GM23338 (cell line): ENCODE data around the gene CA12. TPM values are rescaled to one million over a fixed set of nuclear protein-coding genes. Genes with fewer than 3 reads are reported as not detected.

Experiments used
- ATAC-seq: fragments of 200-7000 bp; cut with Tn5 transposase; 3 replicates; pipeline ENCODE4 v1.9.1; 2020
- DNase-seq: peaks from one replicate; pipeline ENCODE4 v3.0.0-alpha.2; 2015; ENCODE audit warnings: low spot score
- H2AFZ ChIP-seq: fragments of 200-600 bp; sonication (generic); 2 replicates; pipeline ENCODE4 v1.8.0; 2016; ENCODE audit warnings: antibody characterized with exemption, mild to moderate bottlenecking, moderate library complexity
- H3F3A ChIP-seq: fragments of 200-600 bp; sonication (generic); replicated peaks from 2 replicates; pipeline ENCODE4 v1.8.0; 2017; ENCODE audit warnings: antibody characterized with exemption, mixed run types, low read depth
- H3K27ac ChIP-seq: fragments of 200-600 bp; sonication (generic); 2 replicates; pipeline ENCODE4 v1.6.1; 2016; ENCODE audit warnings: low read depth
- H3K27me3 ChIP-seq: fragments of 200-600 bp; sonication (generic); 2 replicates; pipeline ENCODE4 v1.8.0; 2016; ENCODE audit warnings: mild to moderate bottlenecking, mixed run types, moderate library complexity; ENCODE audit not compliant: insufficient read depth
- H3K36me3 ChIP-seq: fragments of 200-600 bp; sonication (generic); 2 replicates; pipeline ENCODE4 v1.8.0; 2016; ENCODE audit warnings: mild to moderate bottlenecking; ENCODE audit not compliant: insufficient read depth
- H3K4me1 ChIP-seq: fragments of 200-600 bp; sonication (generic); 2 replicates; pipeline ENCODE4 v1.8.0; 2016; ENCODE audit warnings: mild to moderate bottlenecking, moderate library complexity; ENCODE audit not compliant: insufficient read depth
- H3K4me2 ChIP-seq: fragments of 200-600 bp; sonication (generic); 2 replicates; pipeline ENCODE4 v1.7.1; 2017; ENCODE audit warnings: mixed run types
- H3K4me3 ChIP-seq: fragments of 200-600 bp; sonication (generic); 2 replicates; pipeline ENCODE4 v1.6.1; 2016; ENCODE audit warnings: mixed run types
- H3K79me2 ChIP-seq: fragments of 200-600 bp; sonication (generic); replicated peaks from 2 replicates; pipeline ENCODE4 v1.8.0; 2017; ENCODE audit warnings: mild to moderate bottlenecking; ENCODE audit not compliant: insufficient read depth
- H3K9me2 ChIP-seq: fragments of 200-600 bp; sonication (generic); 2 replicates; pipeline ENCODE4 v1.8.0; 2017; ENCODE audit not compliant: insufficient read depth
- H4K20me1 ChIP-seq: fragments of 200-600 bp; sonication (generic); replicated peaks from 2 replicates; pipeline ENCODE4 v1.8.0; 2017; ENCODE audit warnings: mild to moderate bottlenecking; ENCODE audit not compliant: insufficient read depth
- H3K27ac Mint-ChIP-seq: 2 replicates; pipeline ENCODE4 v1.8.0; 2020; ENCODE audit warnings: inconsistent platforms, mild to moderate bottlenecking, moderate library complexity, mixed read lengths
- H3K27me3 Mint-ChIP-seq: 3 replicates; pipeline ENCODE4 v1.8.0; 2022; ENCODE audit warnings: low read depth, mild to moderate bottlenecking, moderate library complexity, mixed read lengths, inconsistent platforms; ENCODE audit not compliant: insufficient read depth, poor library complexity
- H3K36me3 Mint-ChIP-seq: 3 replicates; pipeline ENCODE4 v1.8.0; 2021; ENCODE audit warnings: low read depth, mild to moderate bottlenecking, inconsistent platforms, moderate library complexity, mixed read lengths
- H3K4me1 Mint-ChIP-seq: 3 replicates; pipeline ENCODE4 v1.8.0; 2020; ENCODE audit warnings: mild to moderate bottlenecking, inconsistent platforms, mixed read lengths
- H3K4me3 Mint-ChIP-seq: 3 replicates; pipeline ENCODE4 v1.8.0; 2021; ENCODE audit warnings: moderate library complexity, mild to moderate bottlenecking, inconsistent platforms, mixed read lengths
- H3K9me3 Mint-ChIP-seq: 3 replicates; pipeline ENCODE4 v1.8.0; 2020; ENCODE audit warnings: moderate library complexity, mild to moderate bottlenecking, inconsistent platforms, mixed read lengths
- JUNB ChIP-seq: IDR thresholded peaks from one replicate; pipeline ENCODE4 v1.6.1; 2016; ENCODE audit warnings: antibody characterized with exemption; ENCODE audit not compliant: unreplicated experiment
- NANOG ChIP-seq: IDR thresholded peaks from 2 replicates; pipeline ENCODE4 v1.6.1; 2016; ENCODE audit warnings: antibody characterized with exemption, borderline replicate concordance
- ZNF331 ChIP-seq: fragments of 250-450 bp; sonication (Bioruptor Pico); IDR thresholded peaks from 2 replicates; pipeline ENCODE4 v1.5.0; 2020; ENCODE audit warnings: low read depth, mild to moderate bottlenecking, moderate library complexity
- polyA plus RNA-seq: library from polyadenylated mRNA; unstranded; fragments of >200 nt; fragmentation: Nextera tagmentation; extraction: Ambion mirVana; gene quantifications from 2 replicates; pipeline ENCODE4 v1.2.1, GENCODE V29; 2016
- total RNA-seq: library from RNA; depleted of rRNA; stranded (reverse); fragments of >200 nt; shearing (Covaris generic); gene quantifications from 2 replicates; pipeline ENCODE4 v1.2.3, GENCODE V29; 2014
- TF ChIP-seq, protein P1 (sequence below): IDR thresholded peaks from one replicate; pipeline ENCODE4 v1.6.1; 2018; ENCODE audit warnings: antibody characterized with exemption; ENCODE audit not compliant: unreplicated experiment
- TF ChIP-seq, protein P2 (sequence below): IDR thresholded peaks from 2 replicates; pipeline ENCODE4 v1.6.1; 2016; ENCODE audit warnings: antibody characterized with exemption
- TF ChIP-seq, protein P3 (sequence below): fragments of 250-450 bp; sonication (Bioruptor Pico); IDR thresholded peaks from 2 replicates; pipeline ENCODE4 v1.5.0; 2020; ENCODE audit warnings: mild to moderate bottlenecking, moderate library complexity
- TF ChIP-seq, protein P4 (sequence below), 2 experiments: fragments of 200-600 bp in 1 of 2; sonication (generic) in 1 of 2; conservative IDR thresholded peaks; 2 replicates each; pipeline versions ENCODE4 v1.5.1 to v1.6.1; 2016 to 2017; ENCODE audit warnings: antibody characterized with exemption in 2 of 2, low read depth in 2 of 2, mild to moderate bottlenecking in 2 of 2, moderate library complexity in 1 of 2

Gene CA12
- total and polyA plus RNA-seq, 2 experiments from 2014 or later = 2.9 to 5.2 TPM

DNA sequence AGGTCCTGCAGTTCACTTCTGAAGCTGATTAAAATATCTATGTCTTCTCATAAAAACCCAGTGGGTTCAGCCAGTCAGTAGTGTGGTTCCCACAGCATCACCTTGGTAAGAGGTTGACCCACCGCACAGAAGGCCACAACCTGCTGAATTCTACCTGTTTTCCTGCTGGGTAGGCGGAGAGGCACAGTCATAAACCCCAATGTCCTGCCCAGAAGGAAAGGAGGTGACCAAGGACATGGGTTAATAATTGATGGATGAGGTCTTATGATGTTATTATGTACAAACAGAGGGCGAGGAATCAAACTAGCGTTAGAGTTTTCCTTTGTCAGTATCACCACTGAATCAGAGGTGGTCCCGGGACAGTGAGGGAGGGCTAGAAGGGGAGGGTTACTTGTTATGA is 27.8 kb downstream of the CA12 start (continued):
- TF ChIP-seq, protein P1, sequence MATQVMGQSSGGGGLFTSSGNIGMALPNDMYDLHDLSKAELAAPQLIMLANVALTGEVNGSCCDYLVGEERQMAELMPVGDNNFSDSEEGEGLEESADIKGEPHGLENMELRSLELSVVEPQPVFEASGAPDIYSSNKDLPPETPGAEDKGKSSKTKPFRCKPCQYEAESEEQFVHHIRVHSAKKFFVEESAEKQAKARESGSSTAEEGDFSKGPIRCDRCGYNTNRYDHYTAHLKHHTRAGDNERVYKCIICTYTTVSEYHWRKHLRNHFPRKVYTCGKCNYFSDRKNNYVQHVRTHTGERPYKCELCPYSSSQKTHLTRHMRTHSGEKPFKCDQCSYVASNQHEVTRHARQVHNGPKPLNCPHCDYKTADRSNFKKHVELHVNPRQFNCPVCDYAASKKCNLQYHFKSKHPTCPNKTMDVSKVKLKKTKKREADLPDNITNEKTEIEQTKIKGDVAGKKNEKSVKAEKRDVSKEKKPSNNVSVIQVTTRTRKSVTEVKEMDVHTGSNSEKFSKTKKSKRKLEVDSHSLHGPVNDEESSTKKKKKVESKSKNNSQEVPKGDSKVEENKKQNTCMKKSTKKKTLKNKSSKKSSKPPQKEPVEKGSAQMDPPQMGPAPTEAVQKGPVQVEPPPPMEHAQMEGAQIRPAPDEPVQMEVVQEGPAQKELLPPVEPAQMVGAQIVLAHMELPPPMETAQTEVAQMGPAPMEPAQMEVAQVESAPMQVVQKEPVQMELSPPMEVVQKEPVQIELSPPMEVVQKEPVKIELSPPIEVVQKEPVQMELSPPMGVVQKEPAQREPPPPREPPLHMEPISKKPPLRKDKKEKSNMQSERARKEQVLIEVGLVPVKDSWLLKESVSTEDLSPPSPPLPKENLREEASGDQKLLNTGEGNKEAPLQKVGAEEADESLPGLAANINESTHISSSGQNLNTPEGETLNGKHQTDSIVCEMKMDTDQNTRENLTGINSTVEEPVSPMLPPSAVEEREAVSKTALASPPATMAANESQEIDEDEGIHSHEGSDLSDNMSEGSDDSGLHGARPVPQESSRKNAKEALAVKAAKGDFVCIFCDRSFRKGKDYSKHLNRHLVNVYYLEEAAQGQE = no peak
- TF ChIP-seq, protein P2, sequence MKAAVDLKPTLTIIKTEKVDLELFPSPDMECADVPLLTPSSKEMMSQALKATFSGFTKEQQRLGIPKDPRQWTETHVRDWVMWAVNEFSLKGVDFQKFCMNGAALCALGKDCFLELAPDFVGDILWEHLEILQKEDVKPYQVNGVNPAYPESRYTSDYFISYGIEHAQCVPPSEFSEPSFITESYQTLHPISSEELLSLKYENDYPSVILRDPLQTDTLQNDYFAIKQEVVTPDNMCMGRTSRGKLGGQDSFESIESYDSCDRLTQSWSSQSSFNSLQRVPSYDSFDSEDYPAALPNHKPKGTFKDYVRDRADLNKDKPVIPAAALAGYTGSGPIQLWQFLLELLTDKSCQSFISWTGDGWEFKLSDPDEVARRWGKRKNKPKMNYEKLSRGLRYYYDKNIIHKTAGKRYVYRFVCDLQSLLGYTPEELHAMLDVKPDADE = no peak
- TF ChIP-seq ZNF331 (CRISPR knock-in tag) = no peak
- no peak for TF ChIP-seq NANOG

DNA sequence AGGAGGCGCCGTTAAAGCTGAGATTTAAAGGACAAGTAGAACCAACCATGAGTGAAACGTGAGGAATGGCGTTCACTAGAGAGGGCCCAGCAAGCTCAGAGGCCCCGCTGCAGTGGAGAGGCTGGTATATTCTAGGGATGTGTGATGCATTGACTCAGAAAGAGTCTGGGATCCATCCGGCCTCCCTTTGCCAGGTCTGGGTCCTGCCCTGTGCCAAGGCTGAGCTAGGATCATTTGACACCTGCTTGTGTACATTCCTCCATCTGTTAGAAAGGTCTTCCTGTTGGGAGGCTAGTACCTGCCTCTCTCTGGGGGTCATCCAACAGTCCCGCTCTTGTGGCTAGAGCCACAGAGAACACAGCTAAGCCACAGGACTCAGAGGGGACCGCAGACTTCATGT is 28.4 kb downstream of the CA12 start:
- no peak overlapping the region for H3K27ac ChIP-seq
- no peaks in the 10 kb centered on the region for H3K4me1 ChIP-seq
- Mint-ChIP-seq H3K27ac (no peak overlapping the region), H3K4me1 (peaks cover 10% of the 10 kb centered on the region), H3K4me3 (no peak overlapping the region), H3K27me3 (no peaks in the 10 kb centered on the region), H3K9me3 (no peaks in the 10 kb centered on the region), H3K36me3 (no peaks in the 10 kb centered on the region)
- no peaks in the 10 kb centered on the region for H3K27me3 ChIP-seq
- no peaks in the 10 kb centered on the region for H4K20me1 ChIP-seq
- no peak for ATAC-seq
- no peaks in the 10 kb centered on the region for H3K79me2 ChIP-seq
- no peaks in the 10 kb centered on the region for H3K36me3 ChIP-seq
- no peak overlapping the region for H3K4me3 ChIP-seq
- TF ChIP-seq, protein P3, sequence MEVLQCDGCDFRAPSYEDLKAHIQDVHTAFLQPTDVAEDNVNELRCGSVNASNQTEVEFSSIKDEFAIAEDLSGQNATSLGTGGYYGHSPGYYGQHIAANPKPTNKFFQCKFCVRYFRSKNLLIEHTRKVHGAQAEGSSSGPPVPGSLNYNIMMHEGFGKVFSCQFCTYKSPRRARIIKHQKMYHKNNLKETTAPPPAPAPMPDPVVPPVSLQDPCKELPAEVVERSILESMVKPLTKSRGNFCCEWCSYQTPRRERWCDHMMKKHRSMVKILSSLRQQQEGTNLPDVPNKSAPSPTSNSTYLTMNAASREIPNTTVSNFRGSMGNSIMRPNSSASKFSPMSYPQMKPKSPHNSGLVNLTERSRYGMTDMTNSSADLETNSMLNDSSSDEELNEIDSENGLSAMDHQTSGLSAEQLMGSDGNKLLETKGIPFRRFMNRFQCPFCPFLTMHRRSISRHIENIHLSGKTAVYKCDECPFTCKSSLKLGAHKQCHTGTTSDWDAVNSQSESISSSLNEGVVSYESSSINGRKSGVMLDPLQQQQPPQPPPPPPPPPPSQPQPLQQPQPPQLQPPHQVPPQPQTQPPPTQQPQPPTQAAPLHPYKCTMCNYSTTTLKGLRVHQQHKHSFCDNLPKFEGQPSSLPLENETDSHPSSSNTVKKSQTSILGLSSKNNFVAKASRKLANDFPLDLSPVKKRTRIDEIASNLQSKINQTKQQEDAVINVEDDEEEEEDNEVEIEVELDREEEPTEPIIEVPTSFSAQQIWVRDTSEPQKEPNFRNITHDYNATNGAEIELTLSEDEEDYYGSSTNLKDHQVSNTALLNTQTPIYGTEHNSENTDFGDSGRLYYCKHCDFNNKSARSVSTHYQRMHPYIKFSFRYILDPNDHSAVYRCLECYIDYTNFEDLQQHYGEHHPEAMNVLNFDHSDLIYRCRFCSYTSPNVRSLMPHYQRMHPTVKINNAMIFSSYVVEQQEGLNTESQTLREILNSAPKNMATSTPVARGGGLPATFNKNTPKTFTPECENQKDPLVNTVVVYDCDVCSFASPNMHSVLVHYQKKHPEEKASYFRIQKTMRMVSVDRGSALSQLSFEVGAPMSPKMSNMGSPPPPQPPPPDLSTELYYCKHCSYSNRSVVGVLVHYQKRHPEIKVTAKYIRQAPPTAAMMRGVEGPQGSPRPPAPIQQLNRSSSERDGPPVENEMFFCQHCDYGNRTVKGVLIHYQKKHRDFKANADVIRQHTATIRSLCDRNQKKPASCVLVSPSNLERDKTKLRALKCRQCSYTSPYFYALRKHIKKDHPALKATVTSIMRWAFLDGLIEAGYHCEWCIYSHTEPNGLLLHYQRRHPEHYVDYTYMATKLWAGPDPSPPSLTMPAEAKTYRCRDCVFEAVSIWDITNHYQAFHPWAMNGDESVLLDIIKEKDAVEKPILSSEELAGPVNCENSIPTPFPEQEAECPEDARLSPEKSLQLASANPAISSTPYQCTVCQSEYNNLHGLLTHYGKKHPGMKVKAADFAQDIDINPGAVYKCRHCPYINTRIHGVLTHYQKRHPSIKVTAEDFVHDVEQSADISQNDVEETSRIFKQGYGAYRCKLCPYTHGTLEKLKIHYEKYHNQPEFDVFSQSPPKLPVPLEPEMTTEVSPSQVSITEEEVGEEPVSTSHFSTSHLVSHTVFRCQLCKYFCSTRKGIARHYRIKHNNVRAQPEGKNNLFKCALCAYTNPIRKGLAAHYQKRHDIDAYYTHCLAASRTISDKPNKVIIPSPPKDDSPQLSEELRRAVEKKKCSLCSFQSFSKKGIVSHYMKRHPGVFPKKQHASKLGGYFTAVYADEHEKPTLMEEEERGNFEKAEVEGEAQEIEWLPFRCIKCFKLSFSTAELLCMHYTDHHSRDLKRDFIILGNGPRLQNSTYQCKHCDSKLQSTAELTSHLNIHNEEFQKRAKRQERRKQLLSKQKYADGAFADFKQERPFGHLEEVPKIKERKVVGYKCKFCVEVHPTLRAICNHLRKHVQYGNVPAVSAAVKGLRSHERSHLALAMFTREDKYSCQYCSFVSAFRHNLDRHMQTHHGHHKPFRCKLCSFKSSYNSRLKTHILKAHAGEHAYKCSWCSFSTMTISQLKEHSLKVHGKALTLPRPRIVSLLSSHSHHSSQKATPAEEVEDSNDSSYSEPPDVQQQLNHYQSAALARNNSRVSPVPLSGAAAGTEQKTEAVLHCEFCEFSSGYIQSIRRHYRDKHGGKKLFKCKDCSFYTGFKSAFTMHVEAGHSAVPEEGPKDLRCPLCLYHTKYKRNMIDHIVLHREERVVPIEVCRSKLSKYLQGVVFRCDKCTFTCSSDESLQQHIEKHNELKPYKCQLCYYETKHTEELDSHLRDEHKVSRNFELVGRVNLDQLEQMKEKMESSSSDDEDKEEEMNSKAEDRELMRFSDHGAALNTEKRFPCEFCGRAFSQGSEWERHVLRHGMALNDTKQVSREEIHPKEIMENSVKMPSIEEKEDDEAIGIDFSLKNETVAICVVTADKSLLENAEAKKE (CRISPR knock-in tag) = no peak
- TF ChIP-seq JUNB = no peak
- TF ChIP-seq, protein P4, sequence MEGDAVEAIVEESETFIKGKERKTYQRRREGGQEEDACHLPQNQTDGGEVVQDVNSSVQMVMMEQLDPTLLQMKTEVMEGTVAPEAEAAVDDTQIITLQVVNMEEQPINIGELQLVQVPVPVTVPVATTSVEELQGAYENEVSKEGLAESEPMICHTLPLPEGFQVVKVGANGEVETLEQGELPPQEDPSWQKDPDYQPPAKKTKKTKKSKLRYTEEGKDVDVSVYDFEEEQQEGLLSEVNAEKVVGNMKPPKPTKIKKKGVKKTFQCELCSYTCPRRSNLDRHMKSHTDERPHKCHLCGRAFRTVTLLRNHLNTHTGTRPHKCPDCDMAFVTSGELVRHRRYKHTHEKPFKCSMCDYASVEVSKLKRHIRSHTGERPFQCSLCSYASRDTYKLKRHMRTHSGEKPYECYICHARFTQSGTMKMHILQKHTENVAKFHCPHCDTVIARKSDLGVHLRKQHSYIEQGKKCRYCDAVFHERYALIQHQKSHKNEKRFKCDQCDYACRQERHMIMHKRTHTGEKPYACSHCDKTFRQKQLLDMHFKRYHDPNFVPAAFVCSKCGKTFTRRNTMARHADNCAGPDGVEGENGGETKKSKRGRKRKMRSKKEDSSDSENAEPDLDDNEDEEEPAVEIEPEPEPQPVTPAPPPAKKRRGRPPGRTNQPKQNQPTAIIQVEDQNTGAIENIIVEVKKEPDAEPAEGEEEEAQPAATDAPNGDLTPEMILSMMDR (conservative IDR thresholded peaks at IDR 0.05; ENCODE audit: low read depth in 2 of 2) = 0 out of 4 replicates have a peak, but pooled peaks of 1 of the 2 experiments have one; percentile 13
- no peak for DNase-seq
- H2AFZ ChIP-seq = no peak overlapping the region
- H3K4me2 ChIP-seq = no peak overlapping the region
- H3F3A ChIP-seq = no peaks in the 10 kb centered on the region
- no peaks in the 10 kb centered on the region for H3K9me2 ChIP-seq
